Esophagus squamous epithelium (tissue), 4 donors: ENCODE data around the gene ADISSP.

Source experiments
- CTCF ChIP-seq, 6 experiments: fragments of 450-650 bp in 4 of 6; fragments of 200-600 bp in 2 of 6; sonication (generic) in 2 of 6; IDR thresholded peaks; one replicate each; pipeline ENCODE4 v1.5.1; 2016 to 2019; ENCODE audit warnings: antibody characterized with exemption in 6 of 6, mild to moderate bottlenecking in 4 of 6, moderate library complexity in 4 of 6
- POLR2A ChIP-seq, 4 donors: fragments of 450-650 bp; IDR thresholded peaks; one replicate each; pipeline ENCODE4 v1.6.1; 2017; ENCODE audit warnings: antibody characterized with exemption in 4 of 4, mild to moderate bottlenecking in 4 of 4, moderate library complexity in 3 of 4

DNA sequence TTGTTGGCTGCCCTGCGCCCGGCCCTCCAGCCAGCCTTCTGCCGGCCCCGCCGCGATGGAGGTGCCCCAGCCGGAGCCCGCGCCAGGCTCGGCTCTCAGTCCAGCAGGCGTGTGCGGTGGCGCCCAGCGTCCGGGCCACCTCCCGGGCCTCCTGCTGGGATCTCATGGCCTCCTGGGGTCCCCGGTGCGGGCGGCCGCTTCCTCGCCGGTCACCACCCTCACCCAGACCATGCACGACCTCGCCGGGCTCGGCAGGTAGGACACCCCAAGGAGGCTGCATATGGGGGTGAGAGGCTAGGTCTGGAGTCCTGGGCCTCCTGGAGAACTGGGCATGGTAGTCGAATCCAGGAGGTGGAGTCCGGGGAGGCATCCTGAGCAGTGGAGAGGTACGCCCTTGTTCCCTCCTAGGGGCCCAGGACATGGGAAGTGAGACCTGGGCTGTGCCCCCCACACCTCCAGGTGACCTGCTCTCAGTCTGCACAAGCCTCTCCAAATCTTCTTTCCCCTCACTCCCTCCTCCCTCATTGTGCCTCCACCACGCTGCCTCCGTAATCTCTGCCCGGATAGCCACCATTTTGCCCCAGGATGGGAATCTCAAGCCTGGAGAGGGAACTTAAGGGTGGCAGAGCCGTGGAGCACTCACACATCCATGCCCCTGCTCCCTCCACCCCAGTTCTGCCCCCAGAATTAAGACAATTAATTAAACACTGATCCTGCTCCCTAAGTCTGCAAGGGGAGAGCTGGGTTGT lies 29.1 kb upstream of the ADISSP start:
- TF ChIP-seq CTCF (IDR thresholded peaks at IDR 0.05) (no peak), POLR2A (IDR thresholded peaks at IDR 0.05) (no peak)
